Measurements from ENCODE around the gene SLC39A3. TPM values are rescaled to one million over a fixed set of nuclear protein-coding genes. Genes with fewer than 3 reads are reported as not detected.

Gene SLC39A3
- total RNA-seq, 1 experiment from 2014 or later = 33.2 TPM

DNA sequence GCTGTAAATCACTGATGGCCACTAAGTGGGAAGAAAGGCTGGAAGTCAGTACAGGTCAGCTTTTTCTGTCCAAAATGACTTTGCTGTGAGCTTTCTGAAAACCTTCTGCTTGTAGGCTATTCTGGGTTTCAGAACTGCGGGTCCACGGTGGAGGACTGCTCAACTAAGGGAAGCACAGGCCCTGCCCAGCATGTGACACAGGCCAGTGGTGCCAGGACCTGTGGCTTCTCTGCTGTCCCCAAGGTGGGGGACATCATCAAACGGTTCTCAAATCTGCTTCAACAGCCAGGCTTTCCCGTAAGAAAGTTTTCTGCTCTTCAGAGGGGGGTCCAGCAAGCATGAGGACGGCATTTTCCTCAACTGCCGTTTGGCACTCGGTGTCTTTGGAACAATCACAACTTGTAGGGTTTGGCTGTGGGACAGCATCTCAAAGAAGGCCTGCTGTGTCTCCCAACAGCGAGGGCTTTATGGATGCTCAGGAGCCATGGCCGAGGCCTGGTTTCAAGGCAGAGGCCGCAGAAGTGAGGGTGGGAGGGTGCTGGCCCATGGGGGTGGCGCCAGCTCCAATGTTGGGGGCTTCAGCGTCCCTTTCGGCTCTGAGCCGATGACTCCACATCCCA, 39.4 kb upstream of the SLC39A3 start:
- Mint-ChIP-seq H3K9me3 (ENCODE audit: unreplicated experiment) (no peaks in the 10 kb centered on the region), H3K27ac (ENCODE audit: unreplicated experiment) (no peak overlapping the region), H3K4me1 (ENCODE audit: low read depth, unreplicated experiment) (peaks cover 6% of the 10 kb centered on the region), H3K27me3 (ENCODE audit: insufficient read depth, unreplicated experiment) (no peaks in the 10 kb centered on the region), H3K4me3 (ENCODE audit: unreplicated experiment) (no peak overlapping the region), H3K36me3 (ENCODE audit: insufficient read depth, unreplicated experiment) (peaks cover 55% of the 10 kb centered on the region)
- Histone ChIP-seq H3K27me3 (replicated peaks; ENCODE audit: control insufficient read depth, insufficient read depth, low read length) (no peaks in the 10 kb centered on the region), H3K4me1 (peaks cover 7% of the 10 kb centered on the region), H3K36me3 (ENCODE audit: control insufficient read depth, insufficient read depth, low read length) (no peaks in the 10 kb centered on the region), H3K4me3 (ENCODE audit: low read depth, low read length) (no peak overlapping the region), H3K9me3 (no peaks in the 10 kb centered on the region)
- BruUV-seq (replicated peaks) = no TSS peak
- DNase-seq = no peak
- TF ChIP-seq, protein P1, sequence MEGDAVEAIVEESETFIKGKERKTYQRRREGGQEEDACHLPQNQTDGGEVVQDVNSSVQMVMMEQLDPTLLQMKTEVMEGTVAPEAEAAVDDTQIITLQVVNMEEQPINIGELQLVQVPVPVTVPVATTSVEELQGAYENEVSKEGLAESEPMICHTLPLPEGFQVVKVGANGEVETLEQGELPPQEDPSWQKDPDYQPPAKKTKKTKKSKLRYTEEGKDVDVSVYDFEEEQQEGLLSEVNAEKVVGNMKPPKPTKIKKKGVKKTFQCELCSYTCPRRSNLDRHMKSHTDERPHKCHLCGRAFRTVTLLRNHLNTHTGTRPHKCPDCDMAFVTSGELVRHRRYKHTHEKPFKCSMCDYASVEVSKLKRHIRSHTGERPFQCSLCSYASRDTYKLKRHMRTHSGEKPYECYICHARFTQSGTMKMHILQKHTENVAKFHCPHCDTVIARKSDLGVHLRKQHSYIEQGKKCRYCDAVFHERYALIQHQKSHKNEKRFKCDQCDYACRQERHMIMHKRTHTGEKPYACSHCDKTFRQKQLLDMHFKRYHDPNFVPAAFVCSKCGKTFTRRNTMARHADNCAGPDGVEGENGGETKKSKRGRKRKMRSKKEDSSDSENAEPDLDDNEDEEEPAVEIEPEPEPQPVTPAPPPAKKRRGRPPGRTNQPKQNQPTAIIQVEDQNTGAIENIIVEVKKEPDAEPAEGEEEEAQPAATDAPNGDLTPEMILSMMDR (IDR thresholded peaks at IDR 0.05; ENCODE audit: insufficient read depth in 1 of 2, low read depth in 1 of 2, low read length in 1 of 2, severe bottlenecking in 1 of 2, unreplicated experiment in 1 of 2) = no peak
- ChIA-PET CTCF (no interaction called here), POLR2A (no interaction called here)
- intact Hi-C loops (cut with micrococcal nuclease; ENCODE audit: unreplicated experiment) = no loop called here

DNA sequence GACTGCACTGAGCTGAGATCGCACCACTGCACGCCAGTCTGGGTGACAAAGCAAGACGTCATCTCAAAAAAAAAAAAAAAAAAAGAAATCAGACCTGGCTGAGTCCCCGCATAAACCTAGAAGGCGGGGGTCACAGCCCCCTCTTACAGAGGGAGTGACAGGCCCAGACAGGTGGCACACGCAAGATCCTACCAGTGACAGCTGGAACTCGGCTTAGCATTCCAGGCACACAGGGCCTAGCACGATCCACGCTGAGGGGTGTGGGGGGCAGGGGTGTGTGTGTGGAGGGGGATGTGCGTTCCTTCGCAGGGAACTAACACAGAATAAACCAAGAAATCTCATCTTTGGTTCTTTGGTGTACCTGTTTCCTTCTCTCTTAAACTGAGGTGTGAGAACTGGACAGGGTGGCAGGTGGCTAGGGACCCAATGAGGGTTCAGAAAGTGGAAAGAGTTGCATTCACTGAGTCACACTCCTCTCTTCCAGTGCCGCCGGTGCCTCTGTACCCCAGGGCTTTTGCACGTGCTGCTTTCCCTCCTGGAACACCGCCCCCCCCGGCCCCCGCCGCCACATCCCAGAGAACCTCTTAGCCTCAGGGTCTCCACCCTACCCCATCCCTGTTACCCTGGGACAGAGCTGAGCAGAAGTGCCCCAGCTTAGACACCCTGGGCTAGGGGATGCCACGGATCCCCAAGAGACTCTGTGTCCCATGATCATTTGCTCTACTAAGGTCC, 38.3 kb upstream of the SLC39A3 start:
- DNase-seq = no peak
- H3K4me3 ChIP-seq (ENCODE audit: low read depth, low read length) = no peak overlapping the region
- H3K4me1 Mint-ChIP-seq (ENCODE audit: low read depth, unreplicated experiment) = no peaks in the 10 kb centered on the region
- H3K27ac Mint-ChIP-seq (ENCODE audit: unreplicated experiment) = no peak overlapping the region
- no peaks in the 10 kb centered on the region for H3K27me3 Mint-ChIP-seq (ENCODE audit: insufficient read depth, unreplicated experiment)
- H3K9me3 Mint-ChIP-seq (ENCODE audit: unreplicated experiment) = no peaks in the 10 kb centered on the region
- intact Hi-C loops (cut with micrococcal nuclease; ENCODE audit: unreplicated experiment) = no loop called here
- H3K36me3 ChIP-seq (ENCODE audit: control insufficient read depth, insufficient read depth, low read length) = no peaks in the 10 kb centered on the region
- POLR2A ChIA-PET = interaction anchor here (0.6 to 0.7 kb wide), 2 partner anchors 20 to 109 kb away, joined by 3 to 8 read pairs; no protein-coding TSS in a partner anchor
- peaks cover 7% of the 10 kb centered on the region; the same call in 1 of the 2 replicates for H3K4me1 ChIP-seq
- CTCF ChIA-PET = no interaction called here
- no TSS peak for BruUV-seq (replicated peaks)
- H3K4me3 Mint-ChIP-seq (ENCODE audit: unreplicated experiment) = no peak overlapping the region
- peaks cover 50% of the 10 kb centered on the region for H3K36me3 Mint-ChIP-seq (ENCODE audit: insufficient read depth, unreplicated experiment)
- H3K9me3 ChIP-seq = no peaks in the 10 kb centered on the region
- no peaks in the 10 kb centered on the region for H3K27me3 ChIP-seq (replicated peaks; ENCODE audit: control insufficient read depth, insufficient read depth, low read length)
- TF ChIP-seq, protein P1 (IDR thresholded peaks at IDR 0.05; ENCODE audit: insufficient read depth in 1 of 2, low read depth in 1 of 2, low read length in 1 of 2, severe bottlenecking in 1 of 2, unreplicated experiment in 1 of 2) = no peak

GRCh38 chr19:2775556-2776430, 36.0 kb upstream of the SLC39A3 start:
- POLR2A ChIA-PET = no interaction called here
- Mint-ChIP-seq H3K27me3 (ENCODE audit: insufficient read depth, unreplicated experiment) (no peaks in the 10 kb centered on the region), H3K4me3 (ENCODE audit: unreplicated experiment) (no peak overlapping the region), H3K27ac (ENCODE audit: unreplicated experiment) (no peak overlapping the region), H3K9me3 (ENCODE audit: unreplicated experiment) (no peaks in the 10 kb centered on the region), H3K4me1 (ENCODE audit: low read depth, unreplicated experiment) (no peaks in the 10 kb centered on the region), H3K36me3 (ENCODE audit: insufficient read depth, unreplicated experiment) (peaks cover 46% of the 10 kb centered on the region)
- CTCF ChIA-PET = interaction anchor here (0.6 kb wide), 1 partner anchor 321 kb away, joined by 3 read pairs; no protein-coding TSS in a partner anchor
- H3K27me3 ChIP-seq (replicated peaks; ENCODE audit: control insufficient read depth, insufficient read depth, low read length) = no peaks in the 10 kb centered on the region
- H3K4me3 ChIP-seq (ENCODE audit: low read depth, low read length) = no peak overlapping the region
- no peak for DNase-seq
- no peaks in the 10 kb centered on the region for H3K4me1 ChIP-seq
- intact Hi-C loops (cut with micrococcal nuclease; ENCODE audit: unreplicated experiment) = no loop called here
- no peaks in the 10 kb centered on the region for H3K9me3 ChIP-seq
- H3K36me3 ChIP-seq (ENCODE audit: control insufficient read depth, insufficient read depth, low read length) = no peaks in the 10 kb centered on the region
- no TSS peak for BruUV-seq (replicated peaks)
- TF ChIP-seq, protein P1 (IDR thresholded peaks at IDR 0.05; ENCODE audit: insufficient read depth in 1 of 2, low read depth in 1 of 2, low read length in 1 of 2, severe bottlenecking in 1 of 2, unreplicated experiment in 1 of 2) = no peak

Data from Caco-2 (cell line).